ENCODE measurements around the gene KIAA1755.

GRCh38 chr20:38213607-38213940, 47.0 kb downstream of the KIAA1755 start:
- TF ChIP-seq CTCF (conservative IDR thresholded peaks at IDR 0.05; ENCODE audit: low read depth, low read length): no peak
- TF ChIP-seq POLR2A (IDR thresholded peaks at IDR 0.05; ENCODE audit: low read depth, low read length): no peak
- TF ChIP-seq, protein P1, sequence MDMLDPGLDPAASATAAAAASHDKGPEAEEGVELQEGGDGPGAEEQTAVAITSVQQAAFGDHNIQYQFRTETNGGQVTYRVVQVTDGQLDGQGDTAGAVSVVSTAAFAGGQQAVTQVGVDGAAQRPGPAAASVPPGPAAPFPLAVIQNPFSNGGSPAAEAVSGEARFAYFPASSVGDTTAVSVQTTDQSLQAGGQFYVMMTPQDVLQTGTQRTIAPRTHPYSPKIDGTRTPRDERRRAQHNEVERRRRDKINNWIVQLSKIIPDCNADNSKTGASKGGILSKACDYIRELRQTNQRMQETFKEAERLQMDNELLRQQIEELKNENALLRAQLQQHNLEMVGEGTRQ (IDR thresholded peaks at IDR 0.05; ENCODE audit: low read depth, low read length): no peak
- TF ChIP-seq RAD21 (IDR thresholded peaks at IDR 0.05; ENCODE audit: low read length): no peak
- TF ChIP-seq BHLHE40 (IDR thresholded peaks at IDR 0.05; ENCODE audit: low read depth, low read length): no peak
- TF ChIP-seq RCOR1 (IDR thresholded peaks at IDR 0.05; ENCODE audit: insufficient replicate concordance, low read length): no peak
- TF ChIP-seq CHD1 (IDR thresholded peaks at IDR 0.05; ENCODE audit: low read depth, low read length): no peak
- no peak for TF ChIP-seq FOS (IDR thresholded peaks at IDR 0.05; ENCODE audit: low read depth, low read length)
- no peak for TF ChIP-seq SMC3 (IDR thresholded peaks at IDR 0.05; ENCODE audit: low read depth, low read length)

Measured in IMR-90 (cell line).